Neural cell (in vitro differentiated cells): ENCODE measurements around the gene SLC9A1.

Experiments
- CTCF ChIP-seq: fragments of 450-650 bp; IDR thresholded peaks from 2 replicates; pipeline ENCODE4 v1.5.1; 2014; ENCODE audit warnings: antibody characterized with exemption, mild to moderate bottlenecking, moderate library complexity; ENCODE audit not compliant: poor library complexity, severe bottlenecking
- EP300 ChIP-seq: fragments of 450-650 bp; conservative IDR thresholded peaks from 2 replicates; pipeline ENCODE4 v1.6.1; 2014; ENCODE audit warnings: antibody characterized with exemption, mild to moderate bottlenecking, moderate library complexity; ENCODE audit not compliant: poor library complexity, severe bottlenecking
- EZH2 ChIP-seq: fragments of 200-600, 300-800 bp; shearing (Covaris generic), sonication (generic); IDR thresholded peaks from 2 replicates; pipeline ENCODE4 v1.6.1; 2014; ENCODE audit warnings: antibody characterized with exemption, low read length, borderline replicate concordance, mild to moderate bottlenecking; ENCODE audit not compliant: insufficient read depth, poor library complexity, severe bottlenecking
- MXI1 ChIP-seq: fragments of 450-650 bp; conservative IDR thresholded peaks from 2 replicates; pipeline ENCODE4 v1.6.1; 2014; ENCODE audit warnings: antibody characterized with exemption, mild to moderate bottlenecking; ENCODE audit not compliant: poor library complexity, severe bottlenecking
- POLR2AphosphoS5 ChIP-seq: IDR thresholded peaks from 2 replicates; pipeline ENCODE4 v1.6.1; 2012
- RAD21 ChIP-seq: fragments of 450-650 bp; conservative IDR thresholded peaks from 2 replicates; pipeline ENCODE4 v1.6.1; 2014; ENCODE audit warnings: antibody characterized with exemption, mild to moderate bottlenecking, moderate library complexity
- REST ChIP-seq: IDR thresholded peaks from 2 replicates; pipeline ENCODE4 v1.6.1; 2012; ENCODE audit warnings: borderline replicate concordance
- SMC3 ChIP-seq: fragments of 450-650 bp; conservative IDR thresholded peaks from 2 replicates; pipeline ENCODE4 v1.6.1; 2014; ENCODE audit warnings: antibody characterized with exemption, mild to moderate bottlenecking, moderate library complexity; ENCODE audit not compliant: poor library complexity
- TAF1 ChIP-seq: IDR thresholded peaks from 2 replicates; pipeline ENCODE4 v1.6.1; 2012; ENCODE audit warnings: low read depth

DNA sequence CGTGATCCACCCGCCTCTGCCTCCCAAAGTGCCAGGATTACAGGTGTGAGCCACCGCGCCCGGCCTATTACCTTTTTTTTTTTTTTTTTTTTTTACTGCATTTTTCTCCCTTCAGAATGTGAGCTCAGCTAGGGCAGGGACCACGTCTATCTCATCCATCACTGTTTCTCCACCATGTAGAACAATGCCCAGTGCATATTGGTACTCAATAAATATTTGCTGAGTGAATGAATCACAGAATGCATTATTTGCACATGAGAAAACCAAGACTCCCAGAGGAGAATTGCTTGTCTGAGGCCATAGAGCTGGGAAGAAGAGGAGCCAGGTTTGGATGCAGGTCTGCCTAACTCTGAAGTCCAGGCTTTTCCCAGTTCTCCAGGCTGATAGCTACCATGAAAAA lies 8.2 kb upstream of the SLC9A1 start:
- no peak for TF ChIP-seq POLR2AphosphoS5
- no peak for TF ChIP-seq CTCF
- TF ChIP-seq RAD21 = no peak
- no peak for TF ChIP-seq EP300
- no peak for TF ChIP-seq SMC3
- no peak for TF ChIP-seq TAF1
- no peak for TF ChIP-seq EZH2
- TF ChIP-seq MXI1 = no peak
- no peak for TF ChIP-seq REST
